Activated T-cell treated with anti-CD3 and anti-CD28 coated beads for 48 hours (primary cell): ENCODE results near the gene DPYSL5.
A peak's percentile ranks its signal among the peaks of the same experiment; 100 is the strongest.
"Not testable (repeated sequence)": the region's sequence is repeated elsewhere in the genome, so short reads cannot be mapped to it uniquely, and the experiment has no call there.

Source experiments
- DNase-seq: peaks from one replicate; pipeline ENCODE4 v3.0.0-alpha.2; 2020; ENCODE audit warnings: low read depth

The DPYSL5 gene

GRCh38 chr2:26901326-26902183, 53.6 kb downstream of the DPYSL5 start:
- no peak for DNase-seq

- DNase-seq: no peak
These were observed 55.7 kb downstream of the DPYSL5 start for GRCh38 chr2:26903676-26904075.

- DNase-seq: no peak
These were observed 56.9 kb downstream of the DPYSL5 start for GRCh38 chr2:26904839-26905238.

- no peak for DNase-seq
These were observed 57.6 kb downstream of the DPYSL5 start for GRCh38 chr2:26905341-26906198.

- DNase-seq: no peak
These were observed 59.5 kb downstream of the DPYSL5 start for GRCh38 chr2:26907416-26907815.

GRCh38 chr2:26910176-26910575, 62.2 kb downstream of the DPYSL5 start:
- DNase-seq: no peak

GRCh38 chr2:26911911-26912861, 64.3 kb downstream of the DPYSL5 start:
- no peak for DNase-seq

GRCh38 chr2:26913606-26913998, 65.7 kb downstream of the DPYSL5 start:
- no peak for DNase-seq

GRCh38 chr2:26913999-26914658, 66.2 kb downstream of the DPYSL5 start:
- DNase-seq: no peak

GRCh38 chr2:26914659-26915310, 66.9 kb downstream of the DPYSL5 start:
- no peak for DNase-seq

- no peak for DNase-seq
These were observed 67.4 kb downstream of the DPYSL5 start for GRCh38 chr2:26915316-26915715.

GRCh38 chr2:26916128-26916692, 68.3 kb downstream of the DPYSL5 start:
- DNase-seq: no peak

GRCh38 chr2:26917135-26917836, 69.4 kb downstream of the DPYSL5 start:
- no peak for DNase-seq

- no peak for DNase-seq
These were observed 73.4 kb downstream of the DPYSL5 start for GRCh38 chr2:26921323-26921722.

GRCh38 chr2:26922405-26923188, 74.7 kb downstream of the DPYSL5 start:
- DNase-seq: peak; percentile 26

GRCh38 chr2:26923189-26923466, 75.2 kb downstream of the DPYSL5 start:
- not testable (repeated sequence) for DNase-seq

GRCh38 chr2:26924731-26925099, 76.8 kb downstream of the DPYSL5 start:
- no peak for DNase-seq

GRCh38 chr2:26925100-26925791, 77.3 kb downstream of the DPYSL5 start:
- DNase-seq: no peak

- no peak for DNase-seq
These were observed 79.3 kb downstream of the DPYSL5 start for GRCh38 chr2:26927221-26927620.
